Brain pericyte (primary cell): ENCODE measurements around the gene UFSP2.

Experiments
- DNase-seq: peaks from one replicate; pipeline ENCODE4 v3.0.0-alpha.2; 2012; ENCODE audit warnings: low read depth, low spot score

Gene UFSP2

DNA sequence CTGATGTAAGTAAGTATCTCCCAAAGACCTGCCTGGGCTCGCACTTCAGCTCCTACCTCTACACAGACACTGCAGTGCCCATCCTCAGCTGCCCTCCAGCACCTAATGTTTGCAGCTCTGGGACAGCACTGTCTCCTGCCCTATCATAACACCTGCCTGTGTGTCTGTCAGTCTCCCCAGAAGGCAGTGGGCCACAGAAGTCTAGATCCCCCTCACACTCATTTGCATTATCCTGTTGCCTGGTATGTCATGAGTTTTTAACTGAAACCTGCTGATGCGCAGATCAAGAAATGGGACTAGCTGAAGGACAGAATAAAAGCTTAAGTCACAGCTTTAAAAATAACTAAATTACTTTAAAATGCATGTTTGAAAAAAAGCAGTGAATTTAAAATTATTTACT is 73.0 kb downstream of the UFSP2 start:
- DNase-seq, result no peak

DNA sequence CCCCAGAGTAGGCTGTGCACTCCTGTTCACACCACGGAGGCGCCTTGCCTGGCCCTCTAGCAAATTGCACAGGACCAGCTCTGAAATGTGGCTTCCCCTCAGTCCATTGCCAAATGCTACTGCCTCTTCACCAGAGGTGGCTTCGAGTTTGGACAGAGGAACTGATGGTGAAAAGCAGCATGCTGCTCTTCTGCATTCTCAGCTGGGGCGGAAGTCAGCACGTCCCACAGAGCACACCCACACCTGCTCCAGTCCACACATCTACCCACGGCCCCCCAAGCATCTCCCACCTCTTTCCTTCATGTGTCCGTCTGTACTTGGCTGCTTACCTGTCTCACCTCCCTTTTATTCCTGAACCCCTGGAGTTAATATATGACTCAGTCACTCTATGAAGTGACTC is 73.6 kb downstream of the UFSP2 start:
- DNase-seq, result no peak

GRCh38 chr4:185351691-185352090 is 74.1 kb downstream of the UFSP2 start:
- DNase-seq, result no peak
